HepG2 (cell line): ENCODE data around the gene MRAP. TPM values are rescaled to one million over a fixed set of nuclear protein-coding genes. Genes with fewer than 3 reads are reported as not detected.

Source experiments
- ATF1 ChIP-seq: IDR thresholded peaks from 2 replicates; pipeline ENCODE4 v1.6.1; 2016; ENCODE audit warnings: mild to moderate bottlenecking, control low read depth
- BRD4 ChIP-seq: sonication (generic); formaldehyde crosslinking; IDR thresholded peaks from 2 replicates; pipeline ENCODE4 v1.4.0; 2020; ENCODE audit warnings: missing genetic modification reagents
- DPF2 ChIP-seq: sonication (generic); formaldehyde crosslinking; IDR thresholded peaks from 2 replicates; pipeline ENCODE4 v1.4.0; 2020; ENCODE audit warnings: mild to moderate bottlenecking, low read depth, missing genetic modification reagents, borderline replicate concordance
- ELF4 ChIP-seq: sonication (generic); formaldehyde crosslinking; IDR thresholded peaks from 2 replicates; pipeline ENCODE4 v1.5.0; 2020; ENCODE audit warnings: missing genetic modification reagents, mild to moderate bottlenecking, moderate library complexity, borderline replicate concordance
- EZH2 ChIP-seq: conservative IDR thresholded peaks from 2 replicates; pipeline ENCODE4 v1.6.1; 2012; ENCODE audit warnings: mild to moderate bottlenecking, low read depth, low read length, moderate library complexity
- GFI1 ChIP-seq: sonication (generic); formaldehyde crosslinking; IDR thresholded peaks from 2 replicates; pipeline ENCODE4 v1.5.0; 2020; ENCODE audit warnings: missing genetic modification reagents, mild to moderate bottlenecking, borderline replicate concordance
- ISX ChIP-seq: sonication (generic); formaldehyde crosslinking; conservative IDR thresholded peaks from 2 replicates; pipeline ENCODE4 v1.5.0; 2020; ENCODE audit warnings: missing genetic modification reagents
- KDM5A ChIP-seq: fragments of 200-600 bp; sonication (generic); IDR thresholded peaks from 2 replicates; pipeline ENCODE4 v1.7.0; 2018; ENCODE audit warnings: antibody characterized with exemption, mild to moderate bottlenecking, low read length, borderline replicate concordance
- NCOA2 ChIP-seq: sonication (generic); formaldehyde crosslinking; IDR thresholded peaks from 2 replicates; pipeline ENCODE4 v1.8.0; 2022; ENCODE audit warnings: inconsistent platforms
- NFATC3 ChIP-seq: sonication (generic); formaldehyde crosslinking; IDR thresholded peaks from 2 replicates; pipeline ENCODE4 v1.5.1; 2020; ENCODE audit warnings: mild to moderate bottlenecking, missing genetic modification reagents
- NFKBIZ ChIP-seq: IDR thresholded peaks from 2 replicates; pipeline ENCODE4 v1.6.1; 2018; ENCODE audit warnings: missing genetic modification reagents, missing compliant biosample characterization
- ZNF124 ChIP-seq: sonication (generic); formaldehyde crosslinking; IDR thresholded peaks from 2 replicates; pipeline ENCODE4 v1.4.0; 2020; ENCODE audit warnings: missing genetic modification reagents
- ZNF354B ChIP-seq: sonication (generic); formaldehyde crosslinking; IDR thresholded peaks from 2 replicates; pipeline ENCODE4 v1.8.0; 2022; ENCODE audit warnings: mild to moderate bottlenecking, missing genetic modification reagents
- ZNF44 ChIP-seq: sonication (generic); formaldehyde crosslinking; IDR thresholded peaks from 2 replicates; pipeline ENCODE4 v1.5.1; 2020; ENCODE audit warnings: mild to moderate bottlenecking, missing genetic modification reagents
- ZNF570 ChIP-seq: sonication (generic); formaldehyde crosslinking; IDR thresholded peaks from 2 replicates; pipeline ENCODE4 v1.4.0; 2020; ENCODE audit warnings: mild to moderate bottlenecking, missing genetic modification reagents, borderline replicate concordance
- ZNF616 ChIP-seq: sonication (generic); formaldehyde crosslinking; IDR thresholded peaks from 2 replicates; pipeline ENCODE4 v1.5.0; 2020; ENCODE audit warnings: low read depth, mild to moderate bottlenecking, missing genetic modification reagents
- polyA plus RNA-seq, 8 experiments: library from polyadenylated mRNA; depleted of rRNA in 3 of 8; stranded (reverse) in 7 of 8; unstranded in 1 of 8; fragments of >200 nt; fragmentation: Illumina TruSeq in 4 of 8; extraction: Trizol in 4 of 8; gene quantifications; 2 replicates each; pipeline versions ENCODE4 v1.2.1 to v1.2.3, GENCODE V29; 2011 to 2016; ENCODE audit warnings: low read depth in 4 of 8, missing spikeins in 1 of 8, mixed read lengths in 1 of 8; ENCODE audit not compliant: insufficient read depth in 1 of 8
- total RNA-seq, 5 experiments: library from RNA; depleted of rRNA; stranded (reverse); fragments of >200 nt; fragmentation: Illumina TruSeq; extraction: Trizol; gene quantifications; 2 replicates each; pipeline ENCODE4 v1.2.3, GENCODE V29; 2016; ENCODE audit warnings: low read depth in 1 of 5
- TF ChIP-seq, protein P1 (sequence below): sonication (generic); formaldehyde crosslinking; IDR thresholded peaks from 2 replicates; pipeline ENCODE4 v1.5.1; 2020; ENCODE audit warnings: mild to moderate bottlenecking, missing genetic modification reagents, borderline replicate concordance
- TF ChIP-seq, protein P2 (sequence below): sonication (generic); formaldehyde crosslinking; IDR thresholded peaks from 2 replicates; pipeline ENCODE4 v1.4.0; 2020; ENCODE audit warnings: mild to moderate bottlenecking, missing genetic modification reagents
- TF ChIP-seq, protein P3 (sequence below): sonication (generic); formaldehyde crosslinking; IDR thresholded peaks from 2 replicates; pipeline ENCODE4 v1.4.0; 2020; ENCODE audit warnings: missing genetic modification reagents, borderline replicate concordance

The MRAP gene
- total and polyA plus RNA-seq, 2 of the 13 experiments (the other 11 are each of a cell fraction or from before 2014, with no cell fraction given) = 0.46 to 1.2 TPM

DNA sequence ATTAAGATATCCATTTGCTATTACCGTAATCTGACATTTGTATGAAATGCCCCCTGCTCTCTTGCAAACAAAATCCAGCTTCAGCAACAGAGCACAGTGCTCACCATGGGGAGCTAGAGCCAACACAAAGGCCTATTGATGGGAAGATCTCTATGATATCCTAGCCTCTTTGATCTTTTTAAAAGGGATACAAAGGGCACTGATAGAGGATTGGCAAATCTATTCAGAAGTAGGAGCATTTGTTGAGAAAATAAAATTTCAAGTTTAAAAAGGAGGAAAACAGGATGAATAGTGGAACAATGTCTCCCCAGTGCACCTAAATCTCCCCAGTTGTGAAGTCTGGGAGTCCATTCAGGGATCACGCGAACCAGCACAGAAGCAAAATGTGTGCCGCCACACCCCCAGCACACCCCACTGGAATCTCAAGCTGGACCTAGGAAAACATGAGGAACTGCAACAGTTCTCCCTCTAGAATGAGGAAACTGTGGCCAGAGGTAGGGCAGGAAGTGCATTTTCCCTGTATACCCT, 32.2 kb downstream of the MRAP start (continued):
- peak; percentile 21; the same call in 1 of the 2 replicates for TF ChIP-seq ELF4 (CRISPR knock-in tag)
- 0 out of 2 replicates have a peak, but pooled peaks have one; percentile 25 for TF ChIP-seq BRD4 (CRISPR knock-in tag)
- TF ChIP-seq ZNF44 (CRISPR knock-in tag) = no peak
- TF ChIP-seq, protein P1, sequence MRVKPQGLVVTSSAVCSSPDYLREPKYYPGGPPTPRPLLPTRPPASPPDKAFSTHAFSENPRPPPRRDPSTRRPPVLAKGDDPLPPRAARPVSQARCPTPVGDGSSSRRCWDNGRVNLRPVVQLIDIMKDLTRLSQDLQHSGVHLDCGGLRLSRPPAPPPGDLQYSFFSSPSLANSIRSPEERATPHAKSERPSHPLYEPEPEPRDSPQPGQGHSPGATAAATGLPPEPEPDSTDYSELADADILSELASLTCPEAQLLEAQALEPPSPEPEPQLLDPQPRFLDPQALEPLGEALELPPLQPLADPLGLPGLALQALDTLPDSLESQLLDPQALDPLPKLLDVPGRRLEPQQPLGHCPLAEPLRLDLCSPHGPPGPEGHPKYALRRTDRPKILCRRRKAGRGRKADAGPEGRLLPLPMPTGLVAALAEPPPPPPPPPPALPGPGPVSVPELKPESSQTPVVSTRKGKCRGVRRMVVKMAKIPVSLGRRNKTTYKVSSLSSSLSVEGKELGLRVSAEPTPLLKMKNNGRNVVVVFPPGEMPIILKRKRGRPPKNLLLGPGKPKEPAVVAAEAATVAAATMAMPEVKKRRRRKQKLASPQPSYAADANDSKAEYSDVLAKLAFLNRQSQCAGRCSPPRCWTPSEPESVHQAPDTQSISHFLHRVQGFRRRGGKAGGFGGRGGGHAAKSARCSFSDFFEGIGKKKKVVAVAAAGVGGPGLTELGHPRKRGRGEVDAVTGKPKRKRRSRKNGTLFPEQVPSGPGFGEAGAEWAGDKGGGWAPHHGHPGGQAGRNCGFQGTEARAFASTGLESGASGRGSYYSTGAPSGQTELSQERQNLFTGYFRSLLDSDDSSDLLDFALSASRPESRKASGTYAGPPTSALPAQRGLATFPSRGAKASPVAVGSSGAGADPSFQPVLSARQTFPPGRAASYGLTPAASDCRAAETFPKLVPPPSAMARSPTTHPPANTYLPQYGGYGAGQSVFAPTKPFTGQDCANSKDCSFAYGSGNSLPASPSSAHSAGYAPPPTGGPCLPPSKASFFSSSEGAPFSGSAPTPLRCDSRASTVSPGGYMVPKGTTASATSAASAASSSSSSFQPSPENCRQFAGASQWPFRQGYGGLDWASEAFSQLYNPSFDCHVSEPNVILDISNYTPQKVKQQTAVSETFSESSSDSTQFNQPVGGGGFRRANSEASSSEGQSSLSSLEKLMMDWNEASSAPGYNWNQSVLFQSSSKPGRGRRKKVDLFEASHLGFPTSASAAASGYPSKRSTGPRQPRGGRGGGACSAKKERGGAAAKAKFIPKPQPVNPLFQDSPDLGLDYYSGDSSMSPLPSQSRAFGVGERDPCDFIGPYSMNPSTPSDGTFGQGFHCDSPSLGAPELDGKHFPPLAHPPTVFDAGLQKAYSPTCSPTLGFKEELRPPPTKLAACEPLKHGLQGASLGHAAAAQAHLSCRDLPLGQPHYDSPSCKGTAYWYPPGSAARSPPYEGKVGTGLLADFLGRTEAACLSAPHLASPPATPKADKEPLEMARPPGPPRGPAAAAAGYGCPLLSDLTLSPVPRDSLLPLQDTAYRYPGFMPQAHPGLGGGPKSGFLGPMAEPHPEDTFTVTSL (CRISPR knock-in tag) = peak; percentile 58; the same call in 1 of the 2 replicates
- TF ChIP-seq NFATC3 (CRISPR knock-in tag) = no peak
- no peak for TF ChIP-seq ZNF616
- TF ChIP-seq, protein P2, sequence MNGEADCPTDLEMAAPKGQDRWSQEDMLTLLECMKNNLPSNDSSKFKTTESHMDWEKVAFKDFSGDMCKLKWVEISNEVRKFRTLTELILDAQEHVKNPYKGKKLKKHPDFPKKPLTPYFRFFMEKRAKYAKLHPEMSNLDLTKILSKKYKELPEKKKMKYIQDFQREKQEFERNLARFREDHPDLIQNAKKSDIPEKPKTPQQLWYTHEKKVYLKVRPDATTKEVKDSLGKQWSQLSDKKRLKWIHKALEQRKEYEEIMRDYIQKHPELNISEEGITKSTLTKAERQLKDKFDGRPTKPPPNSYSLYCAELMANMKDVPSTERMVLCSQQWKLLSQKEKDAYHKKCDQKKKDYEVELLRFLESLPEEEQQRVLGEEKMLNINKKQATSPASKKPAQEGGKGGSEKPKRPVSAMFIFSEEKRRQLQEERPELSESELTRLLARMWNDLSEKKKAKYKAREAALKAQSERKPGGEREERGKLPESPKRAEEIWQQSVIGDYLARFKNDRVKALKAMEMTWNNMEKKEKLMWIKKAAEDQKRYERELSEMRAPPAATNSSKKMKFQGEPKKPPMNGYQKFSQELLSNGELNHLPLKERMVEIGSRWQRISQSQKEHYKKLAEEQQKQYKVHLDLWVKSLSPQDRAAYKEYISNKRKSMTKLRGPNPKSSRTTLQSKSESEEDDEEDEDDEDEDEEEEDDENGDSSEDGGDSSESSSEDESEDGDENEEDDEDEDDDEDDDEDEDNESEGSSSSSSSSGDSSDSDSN = 0 out of 2 replicates have a peak, but pooled peaks have one; percentile 11
- TF ChIP-seq EZH2 = no peak
- no peak; the same call in 1 of the 2 replicates for TF ChIP-seq KDM5A
- TF ChIP-seq ZNF124 (CRISPR knock-in tag) = 0 out of 2 replicates have a peak, but pooled peaks have one; percentile 23
- no peak for TF ChIP-seq ISX (CRISPR knock-in tag)
- TF ChIP-seq, protein P3, sequence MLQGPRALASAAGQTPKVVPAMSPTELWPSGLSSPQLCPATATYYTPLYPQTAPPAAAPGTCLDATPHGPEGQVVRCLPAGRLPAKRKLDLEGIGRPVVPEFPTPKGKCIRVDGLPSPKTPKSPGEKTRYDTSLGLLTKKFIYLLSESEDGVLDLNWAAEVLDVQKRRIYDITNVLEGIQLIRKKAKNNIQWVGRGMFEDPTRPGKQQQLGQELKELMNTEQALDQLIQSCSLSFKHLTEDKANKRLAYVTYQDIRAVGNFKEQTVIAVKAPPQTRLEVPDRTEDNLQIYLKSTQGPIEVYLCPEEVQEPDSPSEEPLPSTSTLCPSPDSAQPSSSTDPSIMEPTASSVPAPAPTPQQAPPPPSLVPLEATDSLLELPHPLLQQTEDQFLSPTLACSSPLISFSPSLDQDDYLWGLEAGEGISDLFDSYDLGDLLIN (CRISPR knock-in tag) = no peak
- TF ChIP-seq NCOA2 (CRISPR knock-in tag) = peak; percentile 84
- TF ChIP-seq ZNF354B (CRISPR knock-in tag) = 0 out of 2 replicates have a peak, but pooled peaks have one; percentile 55
- TF ChIP-seq ATF1 (CRISPR knock-in tag) = peak; percentile 42
- no peak for TF ChIP-seq ZNF570 (CRISPR knock-in tag)
- TF ChIP-seq NFKBIZ (CRISPR knock-in tag) = no peak
- peak; percentile 70 for TF ChIP-seq GFI1 (CRISPR knock-in tag)
- TF ChIP-seq DPF2 (CRISPR knock-in tag) = 0 out of 2 replicates have a peak, but pooled peaks have one; percentile 39
